IMR-90 (cell line): ENCODE data around the gene SREBF2. TPM values are rescaled to one million over a fixed set of nuclear protein-coding genes. Genes with fewer than 3 reads are reported as not detected.

Experiments
- ATAC-seq: fragments of 200-7000 bp; cut with Tn5 transposase; 2 replicates; pipeline ENCODE4 v1.9.1; 2020; ENCODE audit warnings: low read depth, mild to moderate bottlenecking, moderate library complexity
- BruUV-seq: library from RNA; stranded (reverse); fragments of 400-500 nt; replicated peaks from 2 replicates; lab custom pipeline; 2021; lab: Mats Ljungman, UMichigan
- CTCF ChIA-PET: fragments of 300-600 bp; formaldehyde crosslinking; extraction: SDS; loops from one replicate; lab custom pipeline; 2021; ENCODE audit warnings: antibody characterized with exemption; lab: Yijun Ruan, JAX
- POLR2A ChIA-PET: fragments of 300-600 bp; sonication (Branson Sonifier 250); formaldehyde crosslinking; loops from one replicate; lab custom pipeline; 2022; ENCODE audit warnings: antibody characterized with exemption; ENCODE audit not compliant: unreplicated experiment; lab: Charles Lee
- DNase-seq: peaks from one replicate; pipeline ENCODE4 v3.0.0; 2013
- H2AFZ ChIP-seq: replicated peaks from 2 replicates; pipeline ENCODE3; 2013; ENCODE audit warnings: low read length, mild to moderate bottlenecking; ENCODE audit not compliant: poor library complexity
- H2AK5ac ChIP-seq: 2 replicates; pipeline ENCODE4 v1.6.1; 2013; ENCODE audit warnings: low read depth, low read length, inconsistent platforms
- H2AK9ac ChIP-seq: replicated peaks from 2 replicates; pipeline ENCODE3; 2013; ENCODE audit warnings: mild to moderate bottlenecking, low read depth, low read length, moderate library complexity; ENCODE audit not compliant: poor library complexity
- H2BK120ac ChIP-seq: 2 replicates; pipeline ENCODE4 v1.6.1; 2013; ENCODE audit warnings: low read depth, low read length, inconsistent platforms
- H2BK15ac ChIP-seq: 3 replicates; pipeline ENCODE4 v1.6.1; 2013; ENCODE audit warnings: low read depth, low read length, inconsistent platforms
- H2BK20ac ChIP-seq: 2 replicates; pipeline ENCODE4 v1.6.1; 2013; ENCODE audit warnings: low read depth, mild to moderate bottlenecking, inconsistent platforms, low read length, moderate library complexity
- H2BK5ac ChIP-seq: 2 replicates; pipeline ENCODE4 v1.6.1; 2013; ENCODE audit warnings: mild to moderate bottlenecking, low read depth, low read length, inconsistent platforms; ENCODE audit not compliant: poor library complexity, severe bottlenecking
- H3K14ac ChIP-seq: replicated peaks from 2 replicates; pipeline ENCODE4 v1.6.1; 2013; ENCODE audit warnings: low read depth, low read length, inconsistent platforms
- H3K18ac ChIP-seq: 2 replicates; pipeline ENCODE4 v1.6.1; 2013; ENCODE audit warnings: low read depth, low read length, control low read depth
- H3K23ac ChIP-seq: 2 replicates; pipeline ENCODE4 v1.6.1; 2013; ENCODE audit warnings: low read depth, low read length, inconsistent platforms
- H3K27ac ChIP-seq: 2 replicates; pipeline ENCODE4 v1.5.1; 2013; ENCODE audit warnings: mild to moderate bottlenecking, control low read depth, low read length; ENCODE audit not compliant: insufficient read depth
- H3K27me3 ChIP-seq: 2 replicates; pipeline ENCODE4 v1.6.1; 2013; ENCODE audit warnings: low read length; ENCODE audit not compliant: control insufficient read depth, insufficient read depth
- H3K36me3 ChIP-seq: 2 replicates; pipeline ENCODE4 v1.6.1; 2013; ENCODE audit warnings: low read length, mixed read lengths; ENCODE audit not compliant: control insufficient read depth, insufficient read depth
- H3K4ac ChIP-seq: 2 replicates; pipeline ENCODE4 v1.6.1; 2013; ENCODE audit warnings: low read depth, low read length, inconsistent platforms
- H3K4me1 ChIP-seq: 2 replicates; pipeline ENCODE4 v1.6.1; 2013; ENCODE audit warnings: low read length, mixed read lengths; ENCODE audit not compliant: control insufficient read depth, insufficient read depth
- H3K4me2 ChIP-seq: 2 replicates; pipeline ENCODE4 v1.6.1; 2013; ENCODE audit warnings: low read depth, mild to moderate bottlenecking, control low read depth, low read length, moderate library complexity
- H3K4me3 ChIP-seq: 2 replicates; pipeline ENCODE4 v1.5.1; 2013; ENCODE audit warnings: low read depth, mild to moderate bottlenecking, control low read depth, low read length, moderate library complexity; ENCODE audit not compliant: insufficient read depth
- H3K56ac ChIP-seq: 2 replicates; pipeline ENCODE4 v1.6.1; 2013; ENCODE audit warnings: low read length, inconsistent platforms; ENCODE audit not compliant: insufficient read depth; ENCODE audit errors: extremely low read depth
- H3K79me1 ChIP-seq, 2 experiments: 2 replicates each; pipeline ENCODE4 v1.6.1; 2013; ENCODE audit warnings: low read length in 2 of 2, inconsistent platforms in 1 of 2, low read depth in 1 of 2
- H3K9ac ChIP-seq: 2 replicates; pipeline ENCODE4 v1.6.1; 2013; ENCODE audit warnings: low read depth, low read length, control low read depth
- H3K9me1 ChIP-seq: 2 replicates; pipeline ENCODE4 v1.6.1; 2013; ENCODE audit warnings: low read length, inconsistent platforms; ENCODE audit not compliant: insufficient read depth
- H3K9me3 ChIP-seq: 2 replicates; pipeline ENCODE4 v1.6.1; 2013; ENCODE audit warnings: low read length; ENCODE audit not compliant: control insufficient read depth, insufficient read depth
- H4K20me1 ChIP-seq: 2 replicates; pipeline ENCODE4 v1.6.1; 2013; ENCODE audit warnings: low read length, inconsistent platforms; ENCODE audit not compliant: insufficient read depth
- H4K5ac ChIP-seq: 2 replicates; pipeline ENCODE4 v1.6.1; 2013; ENCODE audit warnings: mild to moderate bottlenecking, low read depth, low read length, control low read depth
- H4K8ac ChIP-seq, 2 experiments: 2 replicates each; pipeline ENCODE4 v1.6.1; 2013; ENCODE audit warnings: low read depth in 2 of 2, low read length in 2 of 2, control low read depth in 1 of 2, inconsistent platforms in 1 of 2
- H4K91ac ChIP-seq: 2 replicates; pipeline ENCODE4 v1.6.1; 2013; ENCODE audit warnings: low read depth, low read length, inconsistent platforms; ENCODE audit not compliant: insufficient read depth
- MAFK ChIP-seq: IDR thresholded peaks from 2 replicates; pipeline ENCODE4 v1.6.1; 2012; ENCODE audit warnings: low read depth, low read length, improper control_type of control experiment
- SMC3 ChIP-seq: fragments of 150-350 bp; IDR thresholded peaks from 2 replicates; pipeline ENCODE4 v1.6.1; 2016; ENCODE audit warnings: low read depth, mild to moderate bottlenecking, antibody characterized with exemption, low read length, moderate library complexity
- WGBS, 2 experiments: methylation state at CpG; one replicate each; pipeline versions ENCODE4 v1.1.5 to v1.1.7; 2013; ENCODE audit warnings: missing lambda C conversion rate in 2 of 2; ENCODE audit not compliant: insufficient read length in 1 of 2; ENCODE audit errors: extremely low coverage in 2 of 2; 5-methylcytosine and 5-hydroxymethylcytosine counted together
- dilution Hi-C: fragments of 300-500 bp; cut with HindIII; formaldehyde crosslinking; loops from one replicate; pipeline ENCODE4 v1.14.3; 2018; ENCODE audit warnings: low sequenced_read_pairs; ENCODE audit not compliant: unreplicated experiment
- in situ Hi-C: fragments of 300-500 bp; cut with MboI; formaldehyde crosslinking; loops from 3 replicates; pipeline ENCODE4 v1.14.3; 2019; ENCODE audit warnings: low sequenced_read_pairs, inconsistent platforms, mixed read lengths
- intact Hi-C: fragments of 100-400 bp; cut with micrococcal nuclease; formaldehyde crosslinking; loops from 2 replicates; pipeline ENCODE4 v1.10.0; 2022
- polyA plus RNA-seq, 3 experiments: library from polyadenylated mRNA; depleted of rRNA; stranded (reverse); fragments of >200 nt; gene quantifications; 2 replicates each; pipeline ENCODE4 v1.2.3, GENCODE V29; 2012; ENCODE audit warnings: low replicate concordance in 1 of 3
- total RNA-seq: library from RNA; depleted of rRNA; stranded (reverse); fragments of >200 nt; gene quantifications from 2 replicates; pipeline ENCODE4 v1.2.3, GENCODE V29; 2012
- TF ChIP-seq, protein P1 (sequence below): fragments of 150-350 bp; IDR thresholded peaks from 2 replicates; pipeline ENCODE4 v1.6.1; 2017; ENCODE audit warnings: mild to moderate bottlenecking, antibody characterized with exemption, low read length, low read depth
- TF ChIP-seq, protein P2 (sequence below): fragments of 150-350 bp; IDR thresholded peaks from 2 replicates; pipeline ENCODE4 v1.6.1; 2016; ENCODE audit warnings: low read depth, mild to moderate bottlenecking, low read length, moderate library complexity, borderline replicate concordance

Gene SREBF2
- total and polyA plus RNA-seq, 2 of the 4 experiments (the other 2 are of a cell fraction): 8.1 to 47.4 TPM

DNA sequence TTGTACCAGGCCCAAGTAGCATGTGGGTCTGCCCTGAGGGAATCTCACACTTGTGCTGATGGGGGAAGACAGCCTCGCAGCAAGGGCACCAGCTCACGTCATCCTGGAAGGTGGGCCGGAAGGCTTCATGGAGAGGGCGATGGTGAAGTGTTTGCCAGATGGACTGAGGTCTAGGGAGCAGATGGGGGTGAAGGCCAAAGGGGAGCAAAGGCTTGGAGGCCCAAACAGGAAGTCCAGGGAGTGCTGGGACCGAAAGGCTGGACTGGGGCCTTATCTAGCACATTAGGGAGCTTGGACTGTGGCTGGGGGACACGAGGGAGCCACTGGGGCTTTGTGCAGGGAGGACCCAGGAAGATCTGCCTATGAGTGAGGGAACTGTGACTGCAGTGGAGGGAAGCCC lies 94.9 kb downstream of the SREBF2 start:
- no peak overlapping the region for H2AK9ac ChIP-seq
- no peaks in the 10 kb centered on the region; the same call in 1 of the 2 replicates for H4K20me1 ChIP-seq
- H2BK20ac ChIP-seq: no peak overlapping the region
- no peak overlapping the region for H4K91ac ChIP-seq
- intact Hi-C loops: no loop called here
- H3K4me1 ChIP-seq: no peaks in the 10 kb centered on the region
- H3K4me3 ChIP-seq: no peak overlapping the region
- no peak overlapping the region for H3K18ac ChIP-seq
- no peak overlapping the region for H3K14ac ChIP-seq
- no peaks in the 10 kb centered on the region for H3K36me3 ChIP-seq
- no peak overlapping the region for H4K5ac ChIP-seq
- H3K9me3 ChIP-seq: no peaks in the 10 kb centered on the region
- no peaks in the 10 kb centered on the region for H3K79me1 ChIP-seq
- H3K9me1 ChIP-seq: no peaks in the 10 kb centered on the region
- H2BK120ac ChIP-seq: no peak overlapping the region
- 66% methylated on average over 5 of the region's 6 CpGs; no CpG with 5 or more reads in 1 of the 2 experiments for WGBS, 2 experiments
- in situ Hi-C loops: no loop called here
- DNase-seq (no peak), ATAC-seq (no peak)
- H3K27ac ChIP-seq: no peak overlapping the region
- no peak for TF ChIP-seq MAFK
- no peak for TF ChIP-seq SMC3
- TF ChIP-seq, protein P1, sequence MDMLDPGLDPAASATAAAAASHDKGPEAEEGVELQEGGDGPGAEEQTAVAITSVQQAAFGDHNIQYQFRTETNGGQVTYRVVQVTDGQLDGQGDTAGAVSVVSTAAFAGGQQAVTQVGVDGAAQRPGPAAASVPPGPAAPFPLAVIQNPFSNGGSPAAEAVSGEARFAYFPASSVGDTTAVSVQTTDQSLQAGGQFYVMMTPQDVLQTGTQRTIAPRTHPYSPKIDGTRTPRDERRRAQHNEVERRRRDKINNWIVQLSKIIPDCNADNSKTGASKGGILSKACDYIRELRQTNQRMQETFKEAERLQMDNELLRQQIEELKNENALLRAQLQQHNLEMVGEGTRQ: no peak
- TF ChIP-seq, protein P2, sequence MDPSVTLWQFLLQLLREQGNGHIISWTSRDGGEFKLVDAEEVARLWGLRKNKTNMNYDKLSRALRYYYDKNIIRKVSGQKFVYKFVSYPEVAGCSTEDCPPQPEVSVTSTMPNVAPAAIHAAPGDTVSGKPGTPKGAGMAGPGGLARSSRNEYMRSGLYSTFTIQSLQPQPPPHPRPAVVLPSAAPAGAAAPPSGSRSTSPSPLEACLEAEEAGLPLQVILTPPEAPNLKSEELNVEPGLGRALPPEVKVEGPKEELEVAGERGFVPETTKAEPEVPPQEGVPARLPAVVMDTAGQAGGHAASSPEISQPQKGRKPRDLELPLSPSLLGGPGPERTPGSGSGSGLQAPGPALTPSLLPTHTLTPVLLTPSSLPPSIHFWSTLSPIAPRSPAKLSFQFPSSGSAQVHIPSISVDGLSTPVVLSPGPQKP: no peak
- H3K9ac ChIP-seq: no peak overlapping the region
- dilution Hi-C loops: no loop called here
- no peak overlapping the region for H2BK5ac ChIP-seq
- ChIA-PET POLR2A (no interaction called here), CTCF (interaction anchor here (1.4 kb wide), 1 partner anchor 13 kb away, joined by 4 read pairs; no protein-coding TSS in a partner anchor)
- no TSS peak for BruUV-seq
- no peak overlapping the region for H2AK5ac ChIP-seq
- H3K56ac ChIP-seq: no peak overlapping the region
- no peak overlapping the region for H4K8ac ChIP-seq
- H3K4me2 ChIP-seq: no peak overlapping the region
- peaks cover 23% of the 10 kb centered on the region for H3K27me3 ChIP-seq
- no peak overlapping the region for H3K23ac ChIP-seq
- no peak overlapping the region for H2AFZ ChIP-seq
- no peak overlapping the region for H3K4ac ChIP-seq
- no peak overlapping the region for H2BK15ac ChIP-seq
